K562 (cell line): ENCODE results near the gene STEAP3. TPM values are rescaled to one million over a fixed set of nuclear protein-coding genes. Genes with fewer than 3 reads are reported as not detected.

Source experiments
- ATF7 ChIP-seq: fragments of 450-650 bp; IDR thresholded peaks from 2 replicates; pipeline ENCODE4 v1.7.1; 2014; ENCODE audit warnings: mild to moderate bottlenecking, moderate library complexity
- BACH1 ChIP-seq: fragments of 200-800 bp; sonication (Bioruptor generic); IDR thresholded peaks from 2 replicates; pipeline ENCODE4 v1.6.1; 2016; ENCODE audit warnings: missing genetic modification characterization, missing compliant biosample characterization
- CBX8 ChIP-seq: fragments of 200-600 bp; sonication (generic); IDR thresholded peaks from 2 replicates; pipeline ENCODE4 v1.6.1; 2012; ENCODE audit warnings: borderline replicate concordance, mixed run types, low read depth, mild to moderate bottlenecking, moderate library complexity, mixed read lengths, low read length, control low read depth, inconsistent platforms; ENCODE audit not compliant: poor library complexity, severe bottlenecking; ENCODE audit errors: extremely low read depth
- CREBBP ChIP-seq: IDR thresholded peaks from one replicate; pipeline ENCODE4 v1.6.1; 2012; ENCODE audit warnings: low read depth, mild to moderate bottlenecking, control low read depth, inconsistent platforms, low read length
- EGR1 ChIP-seq: fragments of 450-650 bp; conservative IDR thresholded peaks from 2 replicates; pipeline ENCODE4 v1.6.1; 2017; ENCODE audit warnings: mild to moderate bottlenecking
- ETV1 ChIP-seq: fragments of 450-650 bp; conservative IDR thresholded peaks from 2 replicates; pipeline ENCODE4 v1.6.1; 2016; ENCODE audit warnings: missing genetic modification characterization, control low read depth, low read depth, missing compliant biosample characterization
- FOSL1 ChIP-seq: fragments of 200-800 bp; sonication (Bioruptor generic); conservative IDR thresholded peaks from 2 replicates; pipeline ENCODE4 v1.6.1; 2016; ENCODE audit warnings: missing genetic modification characterization, missing compliant biosample characterization
- HMGN3 ChIP-seq: IDR thresholded peaks from 2 replicates; pipeline ENCODE4 v1.6.1; 2011; ENCODE audit warnings: borderline replicate concordance, low read depth, mild to moderate bottlenecking, mixed read lengths, low read length; ENCODE audit not compliant: insufficient read length; ENCODE audit errors: extremely low read depth
- JUND ChIP-seq, 2 experiments: IDR thresholded peaks; 2 replicates in 1 of 2; 3 replicates in 1 of 2; pipeline ENCODE4 v1.6.1; 2011; ENCODE audit warnings: borderline replicate concordance in 2 of 2, low read depth in 2 of 2, low read length in 2 of 2, improper control_type of control experiment in 1 of 2, missing biosample characterization in 1 of 2, missing genetic modification characterization in 1 of 2, missing genetic modification reagents in 1 of 2
- MEF2D ChIP-seq: conservative IDR thresholded peaks from 2 replicates; pipeline ENCODE4 v1.6.1; 2016; ENCODE audit warnings: low read depth, missing genetic modification characterization, missing compliant biosample characterization
- SMAD1 ChIP-seq: fragments of 150-350 bp; IDR thresholded peaks from 2 replicates; pipeline ENCODE4 v1.6.1; 2014; ENCODE audit warnings: low read length, low read depth; ENCODE audit not compliant: partially characterized antibody
- SMARCA5 ChIP-seq: fragments of 450-650 bp; IDR thresholded peaks from 2 replicates; pipeline ENCODE4 v1.6.1; 2016
- ZNF134 ChIP-seq: fragments of 250-450 bp; sonication (Bioruptor Pico); conservative IDR thresholded peaks from 2 replicates; pipeline ENCODE4 v1.4.0; 2020
- ZNF445 ChIP-seq: fragments of 250-450 bp; sonication (Bioruptor Pico); IDR thresholded peaks from 2 replicates; pipeline ENCODE4 v1.4.0; 2020; ENCODE audit warnings: low read depth, mild to moderate bottlenecking, moderate library complexity
- polyA plus RNA-seq, 8 experiments: library from polyadenylated mRNA; depleted of rRNA in 4 of 8; stranded (reverse) in 5 of 8; unstranded in 3 of 8; fragments of >200 nt; fragmentation: Nextera tagmentation in 2 of 8; fragmentation: Illumina TruSeq in 1 of 8; extraction: Ambion mirVana in 2 of 8; extraction: Trizol in 1 of 8; gene quantifications; 2 replicates each; pipeline versions ENCODE4 v1.2.1 to v1.2.3, GENCODE V29; 2011 to 2014; ENCODE audit warnings: inconsistent platforms in 1 of 8, missing spikeins in 1 of 8
- total RNA-seq, 7 experiments: library from RNA; depleted of rRNA in 6 of 7; stranded (reverse); fragments of >200 nt in 6 of 7; fragmentation: Illumina TruSeq in 2 of 7; extraction: Trizol in 2 of 7; gene quantifications; 2 replicates each; pipeline versions ENCODE4 v1.2.1 to v1.2.3, GENCODE V29; 2011 to 2021; ENCODE audit warnings: low replicate concordance in 1 of 7
- TF ChIP-seq, protein P1 (sequence below), 2 experiments: IDR thresholded peaks; 2 replicates each; pipeline ENCODE4 v1.6.1; 2011; ENCODE audit warnings: borderline replicate concordance in 1 of 2, control low read depth in 1 of 2, low read depth in 1 of 2, low read length in 1 of 2, mild to moderate bottlenecking in 1 of 2, mixed read lengths in 1 of 2, moderate library complexity in 1 of 2; ENCODE audit not compliant: insufficient read depth in 1 of 2, insufficient read length in 1 of 2, poor library complexity in 1 of 2, severe bottlenecking in 1 of 2; ENCODE audit errors: extremely low read depth in 1 of 2
- TF ChIP-seq, protein P2 (sequence below): IDR thresholded peaks from 2 replicates; pipeline ENCODE4 v1.6.1; 2014; ENCODE audit warnings: antibody characterized with exemption

STEAP3 gene
- total and polyA plus RNA-seq, 9 of the 15 experiments (the other 6 are each of a cell fraction or from before 2014, with no cell fraction given) = 1.8 to 31.6 (median 9.0) TPM

DNA sequence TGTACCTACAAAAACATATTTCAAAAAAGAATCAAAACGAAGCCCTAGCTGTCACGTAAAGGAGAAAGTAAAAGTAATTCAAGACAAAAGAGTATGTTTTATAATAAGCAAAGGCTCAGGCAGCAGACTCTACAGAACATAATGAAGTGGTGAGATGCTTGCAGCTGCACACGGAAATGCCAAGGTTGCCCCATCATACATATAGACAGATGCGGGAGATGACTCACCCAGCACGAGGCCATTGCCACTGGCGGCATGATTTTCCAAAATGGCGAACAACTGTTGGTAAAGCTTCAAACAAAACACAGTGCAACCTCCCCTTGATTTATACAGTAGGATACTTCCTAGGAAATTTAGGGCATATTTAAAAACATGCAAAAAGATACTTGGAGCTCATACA, 39.1 kb upstream of the STEAP3 start (continued):
- TF ChIP-seq, protein P1, sequence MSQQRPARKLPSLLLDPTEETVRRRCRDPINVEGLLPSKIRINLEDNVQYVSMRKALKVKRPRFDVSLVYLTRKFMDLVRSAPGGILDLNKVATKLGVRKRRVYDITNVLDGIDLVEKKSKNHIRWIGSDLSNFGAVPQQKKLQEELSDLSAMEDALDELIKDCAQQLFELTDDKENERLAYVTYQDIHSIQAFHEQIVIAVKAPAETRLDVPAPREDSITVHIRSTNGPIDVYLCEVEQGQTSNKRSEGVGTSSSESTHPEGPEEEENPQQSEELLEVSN (IDR thresholded peaks at IDR 0.05; ENCODE audit: borderline replicate concordance in 1 of 2, extremely low read depth in 1 of 2, insufficient read depth in 1 of 2, insufficient read length in 1 of 2, low read depth in 1 of 2, low read length in 1 of 2, poor library complexity in 1 of 2, severe bottlenecking in 1 of 2) = peak in 1 of 2 experiments; percentile 40
- TF ChIP-seq HMGN3 = no peak
- no peak for TF ChIP-seq CBX8
- TF ChIP-seq FOSL1 (tag) = peak; percentile 57
- no peak for TF ChIP-seq ZNF134 (CRISPR knock-in tag)
- 0 out of 2 replicates have a peak, but pooled peaks have one; percentile 24 for TF ChIP-seq JUND (IDR thresholded peaks at IDR 0.05; ENCODE audit: borderline replicate concordance, low read depth, low read length)
- TF ChIP-seq JUND (tag; IDR thresholded peaks at IDR 0.05; ENCODE audit: borderline replicate concordance, low read depth, low read length) = no peak
- TF ChIP-seq, protein P2, sequence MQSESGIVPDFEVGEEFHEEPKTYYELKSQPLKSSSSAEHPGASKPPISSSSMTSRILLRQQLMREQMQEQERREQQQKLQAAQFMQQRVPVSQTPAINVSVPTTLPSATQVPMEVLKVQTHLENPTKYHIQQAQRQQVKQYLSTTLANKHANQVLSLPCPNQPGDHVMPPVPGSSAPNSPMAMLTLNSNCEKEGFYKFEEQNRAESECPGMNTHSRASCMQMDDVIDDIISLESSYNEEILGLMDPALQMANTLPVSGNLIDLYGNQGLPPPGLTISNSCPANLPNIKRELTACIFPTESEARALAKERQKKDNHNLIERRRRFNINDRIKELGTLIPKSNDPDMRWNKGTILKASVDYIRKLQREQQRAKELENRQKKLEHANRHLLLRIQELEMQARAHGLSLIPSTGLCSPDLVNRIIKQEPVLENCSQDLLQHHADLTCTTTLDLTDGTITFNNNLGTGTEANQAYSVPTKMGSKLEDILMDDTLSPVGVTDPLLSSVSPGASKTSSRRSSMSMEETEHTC = no peak
- no peak for TF ChIP-seq CREBBP
- no peak for TF ChIP-seq EGR1
- TF ChIP-seq SMARCA5 = no peak
- TF ChIP-seq MEF2D (tag) = no peak
- no peak for TF ChIP-seq SMAD1
- no peak for TF ChIP-seq ZNF445 (CRISPR knock-in tag)
- TF ChIP-seq ETV1 (tag) = no peak
- TF ChIP-seq BACH1 (tag) = no peak
- no peak for TF ChIP-seq ATF7
